NCI-H1417 (cell line): ENCODE data around the gene PRSS12.
A peak's percentile ranks its signal among the peaks of the same experiment; 100 is the strongest.
"Not testable (repeated sequence)": the region's sequence is repeated elsewhere in the genome, so short reads cannot be mapped to it uniquely, and the experiment has no call there.

Experiments
- DNase-seq, 3 experiments: peaks; one replicate each; lab custom pipeline; 2025; lab: John Stamatoyannopoulos, UW

The PRSS12 gene

GRCh38 chr4:118322831-118323502 lies 29.8 kb downstream of the PRSS12 start:
- DNase-seq, result no peak

GRCh38 chr4:118318931-118319330 lies 33.9 kb downstream of the PRSS12 start:
- no peak for DNase-seq

DNA sequence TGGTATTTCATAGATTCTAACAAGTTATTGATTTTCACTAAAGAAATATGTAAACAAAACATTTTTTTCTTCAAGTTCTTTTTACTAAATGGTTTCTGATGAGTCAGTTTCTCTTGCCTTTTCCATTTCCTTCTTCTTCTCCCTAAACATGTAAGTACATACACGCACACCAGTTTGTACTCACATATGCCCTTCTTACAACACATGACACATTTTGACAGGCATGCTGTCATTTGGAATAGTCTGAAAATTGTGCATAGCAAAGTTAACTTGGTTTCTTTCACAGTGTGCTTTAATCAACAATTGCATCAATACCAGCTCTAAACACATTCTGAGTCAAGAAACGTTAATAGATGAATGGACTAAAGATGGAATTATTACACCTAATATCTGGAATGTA lies 35.1 kb downstream of the PRSS12 start:
- no peak for DNase-seq

GRCh38 chr4:118314221-118314620 lies 38.6 kb downstream of the PRSS12 start:
- DNase-seq, result no peak

GRCh38 chr4:118313098-118313497 lies 39.7 kb downstream of the PRSS12 start:
- DNase-seq, result no peak

GRCh38 chr4:118308306-118309030 lies 44.3 kb downstream of the PRSS12 start:
- DNase-seq, result no peak

DNA sequence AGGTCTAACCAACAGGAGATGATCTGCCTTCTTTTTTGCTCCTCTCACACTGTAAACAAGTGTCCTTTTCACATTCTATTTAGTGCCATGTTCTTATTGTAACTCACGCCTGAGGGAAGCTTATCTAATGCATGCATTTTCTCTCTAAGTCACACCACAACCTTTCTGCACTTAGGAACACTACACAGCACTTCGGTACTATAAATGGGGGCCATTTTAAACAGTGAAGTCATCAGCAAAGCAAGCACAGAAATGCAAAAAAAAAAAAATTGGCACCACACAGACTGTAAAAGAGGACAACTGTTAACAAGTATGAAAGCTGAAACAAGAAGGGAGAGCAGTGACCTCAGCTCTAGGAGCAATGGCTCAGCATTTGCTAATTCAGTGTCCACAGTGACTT lies 45.2 kb downstream of the PRSS12 start:
- no peak for DNase-seq

DNA sequence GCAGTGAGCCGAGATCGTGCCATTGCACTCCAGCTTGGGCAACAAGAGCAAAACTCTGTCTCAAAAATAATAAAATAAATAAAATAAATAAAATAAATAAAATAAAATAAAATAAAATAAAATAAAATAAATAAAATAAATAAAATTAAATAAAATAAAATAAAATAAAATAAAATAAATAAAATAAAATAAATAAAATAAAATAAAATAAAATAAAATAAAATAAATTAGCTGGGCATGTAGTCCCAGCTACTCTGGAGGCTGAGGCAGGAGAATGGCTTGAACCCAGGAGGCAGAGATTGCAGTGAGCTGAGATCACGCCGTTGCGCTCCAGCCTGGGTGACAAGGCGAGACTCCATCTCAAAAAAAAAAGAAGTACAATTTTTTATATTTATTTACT lies 53.2 kb downstream of the PRSS12 start:
- DNase-seq, result not testable (repeated sequence)

- no peak for DNase-seq
These were observed 56.1 kb downstream of the PRSS12 start for GRCh38 chr4:118296729-118297128.

DNA sequence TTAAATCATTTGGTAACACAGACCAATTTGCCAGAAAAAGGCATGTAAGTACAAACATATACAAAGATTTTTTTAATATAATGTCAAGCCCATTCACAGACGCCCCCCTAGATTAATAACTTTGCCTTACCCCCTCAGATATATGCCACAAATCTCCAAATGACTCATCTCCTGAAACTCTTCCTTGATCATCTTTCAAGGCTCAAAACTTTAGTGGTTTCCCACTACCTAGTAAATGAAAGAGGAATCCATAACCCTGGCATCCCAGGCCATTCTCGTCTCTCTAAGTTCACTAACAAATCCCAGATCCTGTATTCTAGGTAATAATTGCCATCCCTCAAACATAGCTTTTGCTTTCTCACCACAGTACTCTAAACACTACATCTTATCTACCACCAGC lies 61.9 kb downstream of the PRSS12 start:
- DNase-seq, result no peak

- DNase-seq, result no peak
These were observed 63.0 kb downstream of the PRSS12 start for GRCh38 chr4:118289794-118290193.

- DNase-seq, result no peak
These were observed 64.9 kb downstream of the PRSS12 start for GRCh38 chr4:118287711-118288451.

GRCh38 chr4:118286685-118287084 lies 66.1 kb downstream of the PRSS12 start:
- no peak for DNase-seq

DNA sequence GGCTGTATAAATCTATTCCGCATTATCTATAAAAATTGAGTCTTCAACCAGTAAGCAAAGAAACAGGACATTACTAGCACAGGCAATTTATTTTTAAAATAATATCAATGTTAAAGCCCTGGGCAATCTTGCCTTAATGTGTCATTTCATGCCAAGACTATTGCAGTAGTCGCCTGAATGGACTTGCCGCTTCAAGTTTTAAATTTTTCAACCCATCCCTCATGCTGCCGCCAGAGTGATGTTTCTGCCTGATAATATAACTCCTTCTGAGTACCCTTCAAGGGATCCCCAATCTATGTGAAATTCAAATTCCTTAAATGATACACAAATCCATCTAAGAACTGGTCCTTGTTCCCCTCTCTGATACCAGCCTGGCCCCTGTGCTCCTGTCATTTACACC lies 66.9 kb downstream of the PRSS12 start:
- no peak for DNase-seq

DNA sequence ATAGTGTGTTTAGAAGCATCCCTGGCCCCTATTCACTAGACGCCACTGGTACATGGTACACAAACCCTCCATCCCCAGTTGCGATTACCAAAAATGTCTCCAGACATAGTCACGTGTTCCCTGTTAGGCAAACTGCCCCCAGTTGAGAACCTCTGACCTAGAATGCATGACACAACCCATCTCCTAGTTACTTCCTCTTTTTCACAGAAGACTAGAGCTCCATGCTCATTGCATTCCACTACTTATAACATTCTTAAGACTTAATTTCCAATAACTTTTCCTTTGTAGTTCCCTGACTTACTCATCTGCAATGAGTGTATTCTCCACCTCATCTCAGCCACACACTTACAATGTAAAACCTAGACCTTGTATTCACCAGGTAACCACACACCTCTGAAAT lies 68.6 kb downstream of the PRSS12 start:
- no peak for DNase-seq

GRCh38 chr4:118282692-118283091 lies 70.1 kb downstream of the PRSS12 start:
- no peak for DNase-seq

GRCh38 chr4:118281611-118282442 lies 71.0 kb downstream of the PRSS12 start:
- DNase-seq, result peak in 2 of 3 experiments; percentile 9 to 10

- DNase-seq, result peak; percentile 39 to 78 (median 54)
These were observed 72.1 kb downstream of the PRSS12 start for GRCh38 chr4:118280501-118281218.

DNA sequence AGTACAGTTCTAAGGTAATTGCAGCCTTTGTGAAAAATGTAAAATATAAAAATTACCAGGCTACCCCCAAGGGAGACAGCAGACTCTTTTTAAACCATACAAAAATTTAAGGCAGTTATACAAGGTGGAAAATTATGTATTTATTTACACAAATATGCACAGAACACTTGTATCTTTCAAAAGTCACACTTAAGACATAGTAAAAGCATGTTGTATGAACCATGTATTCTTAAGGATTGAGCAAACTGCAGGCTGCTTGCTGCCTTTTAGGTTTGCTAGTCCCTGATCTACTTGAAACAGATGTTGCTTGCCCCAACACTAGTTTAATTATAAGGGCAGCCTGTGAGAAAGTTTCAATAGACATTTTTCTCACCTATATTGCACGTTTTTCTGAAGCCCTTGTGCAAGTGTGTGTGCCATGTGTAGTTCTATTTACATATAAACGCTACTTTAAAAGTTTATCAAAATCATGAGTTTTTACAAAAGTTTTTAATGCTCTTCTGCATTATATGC lies 72.8 kb downstream of the PRSS12 start:
- DNase-seq, result no peak

GRCh38 chr4:118279328-118279727 lies 73.5 kb downstream of the PRSS12 start:
- DNase-seq, result peak in 1 of 3 experiments; percentile 26
